GM08714 (cell line): ENCODE data around the gene PDE10A.
"Not testable (repeated sequence)": the region's sequence is repeated elsewhere in the genome, so short reads cannot be mapped to it uniquely, and the experiment has no call there.

Experiments
- H3K4me3 ChIP-seq: fragments of 200-500 bp; sonication (Bioruptor generic); 2 replicates; pipeline ENCODE4 v1.5.1; 2014; ENCODE audit warnings: mild to moderate bottlenecking, low read length, inconsistent platforms
- ZNF274 ChIP-seq: IDR thresholded peaks from 2 replicates; pipeline ENCODE4 v1.6.1; 2012; ENCODE audit warnings: mild to moderate bottlenecking, low read depth, low read length

PDE10A gene

DNA sequence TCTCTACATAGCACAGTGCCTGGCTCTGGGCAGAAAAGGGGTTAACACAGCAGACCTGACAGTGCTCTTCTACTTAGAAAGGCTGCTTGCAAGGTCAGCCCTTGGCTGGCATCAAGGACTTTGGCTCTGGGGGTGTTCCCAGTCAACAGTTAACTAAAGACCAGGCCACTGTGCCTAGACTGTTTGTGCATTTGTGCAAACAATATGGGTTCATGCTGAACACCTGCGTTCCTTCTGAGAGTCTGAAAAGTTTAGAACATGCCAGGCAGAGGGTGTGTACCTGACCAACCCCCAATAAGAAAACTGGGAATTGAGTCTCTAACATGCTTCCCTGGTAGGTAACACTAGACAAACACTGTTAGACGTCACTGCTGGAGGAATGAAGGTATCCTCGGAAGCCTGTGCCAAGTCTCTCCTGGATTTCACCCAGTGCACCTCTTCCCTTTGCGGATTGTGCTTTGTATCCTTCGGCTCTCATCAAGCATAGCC, 110.7 kb downstream of the PDE10A start:
- no peak for TF ChIP-seq ZNF274

DNA sequence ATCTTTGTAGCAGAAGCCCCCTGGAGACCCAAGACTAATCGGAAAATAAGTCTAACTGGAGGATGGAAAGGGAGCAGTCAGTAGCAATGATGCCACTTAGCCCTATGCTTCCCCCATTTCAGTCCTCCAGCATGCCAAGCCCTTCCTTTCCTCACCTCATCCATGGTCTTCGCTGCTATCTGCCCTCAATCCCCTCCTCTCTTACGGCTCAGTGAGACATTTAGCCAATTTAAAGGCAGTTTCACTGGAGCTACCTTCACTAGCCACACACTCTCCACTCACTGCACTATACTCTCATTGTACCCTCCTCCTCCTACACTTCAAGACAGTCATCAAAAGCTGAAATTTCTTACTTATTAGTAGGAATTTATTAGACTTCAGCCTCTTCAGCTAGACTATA, 111.2 kb downstream of the PDE10A start:
- TF ChIP-seq ZNF274: no peak
- H3K4me3 ChIP-seq: no peak overlapping the region

More for the DNA sequence above, 110.7 kb downstream of the PDE10A start:
- H3K4me3 ChIP-seq: no peak overlapping the region

DNA sequence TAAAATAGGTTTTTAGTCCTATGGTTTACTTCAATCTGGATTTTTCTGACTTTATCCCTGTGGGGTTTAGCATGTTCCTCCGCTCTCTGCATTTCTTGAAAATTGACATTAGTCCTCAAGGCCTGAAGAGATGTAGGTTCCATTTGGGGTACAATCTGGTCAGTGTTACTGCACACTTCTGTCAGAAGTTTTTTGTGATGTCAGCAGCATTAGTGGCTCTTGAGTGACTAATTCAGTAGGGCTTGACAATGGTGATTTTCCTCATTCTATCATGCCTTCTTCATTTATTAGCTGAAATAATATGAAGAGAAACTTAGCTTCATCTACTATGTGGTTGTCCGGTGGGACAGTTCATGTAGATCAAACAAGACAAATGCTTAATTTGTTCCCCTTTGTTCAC, 114.6 kb downstream of the PDE10A start:
- no peak for TF ChIP-seq ZNF274
- H3K4me3 ChIP-seq: no peak overlapping the region

DNA sequence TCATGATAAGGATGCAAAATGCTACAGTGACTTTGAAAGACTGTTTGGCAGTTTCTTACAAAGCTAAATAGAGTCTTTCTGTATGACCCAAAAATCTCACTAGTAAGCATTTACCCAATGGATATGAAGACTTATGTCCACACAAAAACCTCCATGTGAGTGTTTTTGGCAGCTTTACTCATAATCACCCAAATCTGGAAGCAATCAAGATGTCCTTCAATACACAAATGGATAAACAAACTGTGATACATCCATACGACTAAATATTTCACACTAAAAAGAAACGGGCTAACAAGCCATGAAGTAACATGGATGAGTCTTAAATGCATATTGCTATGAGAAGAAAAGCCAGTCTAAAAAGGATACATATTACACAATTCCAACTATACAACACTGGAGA, 117.2 kb downstream of the PDE10A start:
- TF ChIP-seq ZNF274: no peak

DNA sequence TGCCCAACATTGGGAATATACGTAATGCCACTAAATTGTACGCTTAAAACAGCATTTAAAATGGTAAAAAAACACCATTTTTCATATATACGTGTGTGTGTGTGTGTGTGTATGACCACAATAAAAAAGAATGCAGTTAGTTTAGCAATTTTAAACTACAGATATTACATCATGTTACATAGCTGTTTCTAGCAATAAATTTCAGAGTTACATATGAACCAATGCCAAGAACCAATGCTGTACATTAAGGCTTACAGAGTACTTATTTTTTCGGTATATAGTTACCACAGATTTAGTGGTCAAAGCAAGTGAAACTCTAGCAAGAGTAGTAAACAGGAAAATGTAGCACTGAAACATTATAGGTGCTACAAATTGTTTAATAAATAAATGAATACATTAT, 119.3 kb downstream of the PDE10A start:
- no peak for TF ChIP-seq ZNF274

More for the DNA sequence above, 117.2 kb downstream of the PDE10A start:
- no peak overlapping the region for H3K4me3 ChIP-seq

DNA sequence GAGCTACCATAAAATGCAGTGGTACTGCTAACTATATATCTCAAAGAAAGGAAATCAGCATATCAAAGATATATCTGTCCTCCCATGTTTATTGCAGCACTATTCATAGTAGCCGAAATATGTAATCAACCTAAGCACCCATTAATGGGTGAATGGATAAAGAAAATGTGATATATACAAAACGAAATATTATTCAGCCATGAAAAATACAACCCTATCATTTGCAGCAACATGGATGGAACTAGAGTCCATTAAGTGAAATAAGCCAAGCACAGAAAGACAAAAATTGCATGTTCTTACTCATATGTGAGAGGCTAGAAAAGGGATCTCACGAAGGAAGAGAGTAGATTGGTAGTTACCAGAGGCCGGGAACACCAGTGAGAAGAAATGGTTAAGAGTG, 126.1 kb downstream of the PDE10A start:
- no peak for TF ChIP-seq ZNF274
- no peak overlapping the region for H3K4me3 ChIP-seq

More for the DNA sequence above, 119.3 kb downstream of the PDE10A start:
- no peak overlapping the region for H3K4me3 ChIP-seq

DNA sequence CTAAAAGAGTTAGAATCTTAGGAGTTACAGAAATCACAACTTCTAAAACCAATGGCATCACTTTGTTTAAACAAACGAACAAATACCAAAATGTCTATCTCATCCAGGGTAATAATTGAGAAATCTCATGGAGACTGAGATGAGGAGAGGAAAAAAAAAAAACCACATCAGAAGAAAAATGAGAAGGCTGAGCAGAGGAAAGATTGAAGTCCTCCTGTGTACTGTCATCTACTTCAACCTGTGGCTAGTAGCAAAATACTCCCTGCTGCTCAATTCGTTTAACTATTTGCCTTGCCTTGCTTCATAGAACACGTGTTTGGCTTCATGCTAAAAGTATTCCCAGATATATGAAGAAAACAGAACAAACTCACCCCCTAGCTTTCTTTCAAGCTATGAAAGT, 143.7 kb downstream of the PDE10A start:
- no peak for TF ChIP-seq ZNF274
- H3K4me3 ChIP-seq: no peak overlapping the region

DNA sequence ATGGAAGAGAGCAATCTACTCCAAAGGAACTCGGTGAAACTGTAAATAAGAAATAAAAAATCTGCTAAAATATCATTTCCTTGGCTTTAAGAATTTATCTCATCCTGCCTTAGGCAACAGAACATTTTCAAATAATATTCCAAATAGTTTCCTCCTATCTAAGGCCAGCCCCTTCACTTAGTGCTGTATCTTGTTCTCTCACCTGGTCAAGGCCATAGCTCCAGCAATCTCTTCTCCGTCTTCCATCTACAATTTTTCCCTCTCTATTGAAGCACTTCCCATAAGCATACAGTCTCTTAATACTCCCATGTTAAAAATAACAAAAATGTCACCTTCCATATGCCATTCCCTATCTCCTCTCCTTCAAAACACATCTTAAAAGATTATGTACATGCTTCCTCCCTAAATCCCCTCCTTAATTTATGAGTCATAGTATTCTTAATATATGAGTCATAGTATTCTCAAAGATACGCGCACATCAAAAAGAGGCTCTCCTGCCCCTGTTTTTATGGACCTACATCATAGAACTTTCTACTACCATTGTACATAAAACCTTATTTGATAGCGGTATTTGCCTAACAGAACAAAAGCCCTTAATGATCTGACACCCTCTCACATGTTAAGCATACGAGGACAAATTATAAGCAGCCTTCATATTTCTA, 146.9 kb downstream of the PDE10A start:
- no peak overlapping the region for H3K4me3 ChIP-seq

DNA sequence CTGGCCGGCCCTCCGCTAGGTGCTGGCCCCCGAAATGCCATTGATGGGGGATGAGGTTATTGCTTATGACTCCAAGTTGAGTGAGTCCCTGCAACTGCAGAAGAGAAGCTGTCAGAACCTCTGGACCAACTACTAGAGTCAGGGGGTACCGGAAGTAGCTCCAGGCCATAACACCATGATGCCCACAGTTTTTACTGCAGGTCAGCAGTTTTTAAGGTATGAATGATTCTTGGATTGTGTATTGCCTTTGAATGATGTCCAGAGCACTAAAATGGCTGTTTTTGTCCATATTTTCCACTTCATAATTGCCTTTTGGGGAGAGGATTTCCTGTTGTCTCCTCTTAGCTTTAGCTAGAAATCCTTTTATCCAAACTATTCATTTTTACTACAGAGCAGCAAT, 148.4 kb downstream of the PDE10A start:
- H3K4me3 ChIP-seq: no peak overlapping the region
- no peak for TF ChIP-seq ZNF274

More for the DNA sequence above, 146.9 kb downstream of the PDE10A start:
- TF ChIP-seq ZNF274: no peak

DNA sequence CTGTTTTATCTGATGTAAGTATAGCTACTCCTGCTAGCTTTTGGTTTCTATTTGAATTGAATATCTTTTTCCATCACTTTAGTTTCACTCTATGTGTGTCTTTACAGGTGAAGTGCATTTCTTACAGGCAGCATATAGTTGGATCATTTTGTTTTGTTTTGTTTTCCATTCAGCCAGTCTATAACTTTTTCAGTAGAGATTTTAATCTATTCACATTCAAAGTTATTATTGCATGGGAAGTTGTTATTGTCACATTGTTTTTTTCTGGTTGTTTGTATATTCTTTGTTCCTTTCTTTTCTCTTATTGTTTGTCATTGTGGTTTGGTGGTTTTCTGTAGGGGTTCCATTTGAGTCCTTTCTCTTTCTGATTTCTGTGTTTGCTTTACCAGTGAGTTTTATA, 151.2 kb downstream of the PDE10A start:
- no peak overlapping the region for H3K4me3 ChIP-seq
- no peak for TF ChIP-seq ZNF274

DNA sequence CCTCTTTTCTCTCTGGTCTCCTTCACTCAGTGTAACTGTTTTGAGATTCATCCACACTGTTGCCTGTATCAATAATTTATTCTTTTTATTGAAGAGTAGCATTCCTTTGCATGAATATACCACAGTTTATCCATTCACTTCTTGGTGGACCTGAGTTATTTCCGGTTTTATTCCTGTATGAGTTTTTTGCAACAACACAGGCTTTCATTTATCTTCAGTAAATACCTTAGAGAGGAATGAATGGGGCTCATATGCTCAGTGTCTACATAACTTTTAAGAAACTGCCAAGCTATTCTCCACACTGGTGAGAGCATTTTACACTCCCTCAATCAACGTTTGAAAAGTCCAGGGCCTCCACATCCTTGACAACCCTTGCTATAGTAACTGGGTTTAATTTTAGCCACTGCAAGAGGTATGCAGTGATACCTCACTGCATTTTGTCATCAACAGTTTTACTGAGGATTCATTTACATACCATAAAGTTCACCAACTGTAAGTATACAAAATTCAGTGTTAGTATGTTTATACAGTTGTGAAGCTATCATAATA, 154.6 kb downstream of the PDE10A start:
- no peak overlapping the region for H3K4me3 ChIP-seq
- TF ChIP-seq ZNF274: no peak

DNA sequence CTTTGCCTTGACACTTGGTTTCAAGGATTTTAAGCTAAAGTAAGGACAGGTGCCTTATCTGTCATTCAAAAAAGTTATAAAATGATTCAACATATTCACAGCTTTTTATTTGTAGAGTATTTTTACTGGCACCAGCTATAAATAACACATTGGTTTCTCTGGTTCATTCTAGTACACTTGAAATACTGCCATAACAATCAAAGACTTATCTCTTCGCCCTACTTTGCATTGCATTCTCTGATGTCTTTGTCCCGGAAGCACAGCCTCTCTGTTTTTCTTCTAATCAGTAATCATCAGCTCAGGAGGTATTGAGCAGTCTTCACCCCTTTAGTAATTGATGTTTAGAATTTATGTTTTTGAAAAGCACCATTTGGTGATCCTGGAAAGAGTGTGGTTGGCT, 156.4 kb downstream of the PDE10A start:
- no peak for TF ChIP-seq ZNF274
- H3K4me3 ChIP-seq: no peak overlapping the region

DNA sequence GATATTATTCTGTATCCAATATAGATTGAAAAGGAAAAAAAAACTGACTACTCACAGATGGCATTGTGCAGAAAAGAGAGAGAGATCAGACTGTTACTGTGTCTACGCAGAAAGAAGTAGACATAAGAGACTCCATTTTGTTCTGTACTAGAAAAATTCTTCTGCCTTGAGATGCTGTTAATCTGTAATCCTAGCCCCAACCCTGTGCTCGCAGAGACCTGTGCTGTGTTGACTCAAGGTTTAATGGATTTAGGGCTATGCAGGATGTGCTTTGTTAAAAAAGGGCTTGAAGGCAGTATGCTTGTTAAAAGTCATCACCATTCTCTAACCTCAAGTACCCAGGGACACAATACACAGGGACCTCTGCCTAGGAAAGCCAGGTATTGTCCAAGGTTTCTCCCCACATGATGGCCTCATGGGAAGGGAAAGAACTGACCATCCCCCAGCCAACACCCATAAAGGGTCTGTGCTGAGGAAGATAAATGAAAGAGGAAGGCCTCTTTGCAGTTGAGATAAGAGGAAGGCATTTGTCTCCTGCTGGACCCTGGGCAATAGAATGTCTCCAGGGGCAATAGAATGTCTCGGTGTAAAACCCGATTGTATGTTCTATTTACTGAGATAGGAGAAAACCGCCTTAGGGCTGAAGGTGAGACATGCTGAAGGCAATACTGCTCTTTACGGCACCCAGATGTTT, 162.7 kb downstream of the PDE10A start:
- not testable (repeated sequence) for H3K4me3 ChIP-seq

DNA sequence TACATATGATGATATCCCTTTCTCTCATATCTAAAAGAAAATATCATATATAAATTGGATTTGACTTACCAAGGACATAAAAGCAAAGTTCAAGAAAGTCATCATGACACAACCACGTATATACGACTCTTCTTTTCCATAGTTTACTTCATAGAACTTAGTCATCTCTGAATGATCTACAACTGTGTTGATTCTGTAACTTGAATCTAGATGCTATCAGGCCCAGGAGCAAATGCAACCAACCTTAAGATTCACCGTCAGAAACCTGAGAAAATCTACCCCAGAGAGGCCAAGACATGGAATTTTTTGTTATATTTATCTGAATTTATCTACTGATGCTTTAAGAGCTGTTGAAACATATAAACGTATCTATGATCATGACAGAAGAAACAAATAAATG, 165.6 kb downstream of the PDE10A start:
- H3K4me3 ChIP-seq: no peak overlapping the region
- no peak for TF ChIP-seq ZNF274

DNA sequence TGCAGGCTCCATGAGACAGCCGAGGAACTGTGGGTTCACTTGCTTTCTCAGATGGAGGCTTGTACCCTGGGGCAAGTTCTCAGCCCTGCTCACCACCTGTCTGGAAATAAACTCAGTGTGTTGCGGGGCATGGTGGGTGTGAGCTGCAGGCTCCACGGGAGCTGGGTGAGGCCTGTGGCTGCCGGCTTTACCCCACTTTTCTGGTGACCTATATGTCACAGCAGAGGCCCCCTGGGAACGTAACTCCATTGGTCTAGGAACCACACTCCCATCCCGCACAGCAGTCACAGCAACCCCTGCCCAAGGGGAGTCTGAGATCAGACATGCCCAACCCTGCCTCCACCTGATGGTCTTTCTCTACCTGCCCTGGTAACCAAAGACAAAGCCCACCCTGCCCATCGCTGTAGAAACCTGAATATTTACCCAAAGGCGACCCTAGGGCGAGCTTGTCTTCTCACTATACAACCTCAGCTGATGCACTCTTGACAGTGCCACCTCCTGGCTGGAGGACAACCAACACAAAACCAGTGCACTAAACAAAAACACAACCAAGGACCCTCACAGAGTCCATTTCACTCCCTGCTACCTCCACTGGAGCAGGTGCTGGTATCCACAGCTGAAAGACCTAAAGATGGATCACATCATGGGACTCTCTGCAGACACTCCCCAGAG, 174.3 kb downstream of the PDE10A start:
- TF ChIP-seq ZNF274: no peak
- no peak overlapping the region for H3K4me3 ChIP-seq
